AG04450 (cell line): Measurements from ENCODE around the gene OAF. TPM values are rescaled to one million over a fixed set of nuclear protein-coding genes. Genes with fewer than 3 reads are reported as not detected.

Source experiments
- CTCF ChIA-PET: fragments of 300-600, 350-600 bp; formaldehyde crosslinking; extraction: SDS; loops from one replicate; lab custom pipeline; 2022; ENCODE audit warnings: antibody characterized with exemption, inconsistent platforms; lab: Charles Lee
- POLR2A ChIA-PET: fragments of 350-600 bp; formaldehyde crosslinking; extraction: SDS; loops from one replicate; lab custom pipeline; 2021; ENCODE audit warnings: antibody characterized with exemption, inconsistent platforms; lab: Yijun Ruan, JAX
- DNase-seq: peaks from one replicate; pipeline ENCODE4 v3.0.0-alpha.2; 2011; ENCODE audit warnings: low read depth, low spot score
- H3K27ac ChIP-seq: one replicate; pipeline ENCODE4 v1.5.1; 2012; ENCODE audit warnings: low read depth, low read length, control low read depth
- H3K27me3 ChIP-seq: one replicate; pipeline ENCODE4 v1.6.0; 2012; ENCODE audit warnings: low read length; ENCODE audit not compliant: control insufficient read depth, insufficient read depth
- H3K4me3 ChIP-seq: 2 replicates; pipeline ENCODE4 v1.5.1; 2011; ENCODE audit warnings: mild to moderate bottlenecking, low read depth, low read length, control low read depth
- H3K9me3 ChIP-seq: 2 replicates; pipeline ENCODE4 v1.5.1; 2012; ENCODE audit warnings: low read length; ENCODE audit not compliant: control insufficient read depth, insufficient read depth
- CTCF ChIP-seq: IDR thresholded peaks from 2 replicates; pipeline ENCODE4 v1.5.1; 2011; ENCODE audit warnings: low read depth, low read length, control low read depth, inconsistent platforms
- polyA plus RNA-seq: library from polyadenylated mRNA; depleted of rRNA; stranded (reverse); fragments of >200 nt; gene quantifications from 2 replicates; pipeline ENCODE4 v1.2.3, GENCODE V29; 2011

OAF gene
- polyA plus RNA-seq, 1 experiment, result 26.6 TPM

- CTCF ChIA-PET, result no interaction called here
Measured at GRCh38 chr11:120219232-120219937, 8.6 kb downstream of the OAF start.

DNA sequence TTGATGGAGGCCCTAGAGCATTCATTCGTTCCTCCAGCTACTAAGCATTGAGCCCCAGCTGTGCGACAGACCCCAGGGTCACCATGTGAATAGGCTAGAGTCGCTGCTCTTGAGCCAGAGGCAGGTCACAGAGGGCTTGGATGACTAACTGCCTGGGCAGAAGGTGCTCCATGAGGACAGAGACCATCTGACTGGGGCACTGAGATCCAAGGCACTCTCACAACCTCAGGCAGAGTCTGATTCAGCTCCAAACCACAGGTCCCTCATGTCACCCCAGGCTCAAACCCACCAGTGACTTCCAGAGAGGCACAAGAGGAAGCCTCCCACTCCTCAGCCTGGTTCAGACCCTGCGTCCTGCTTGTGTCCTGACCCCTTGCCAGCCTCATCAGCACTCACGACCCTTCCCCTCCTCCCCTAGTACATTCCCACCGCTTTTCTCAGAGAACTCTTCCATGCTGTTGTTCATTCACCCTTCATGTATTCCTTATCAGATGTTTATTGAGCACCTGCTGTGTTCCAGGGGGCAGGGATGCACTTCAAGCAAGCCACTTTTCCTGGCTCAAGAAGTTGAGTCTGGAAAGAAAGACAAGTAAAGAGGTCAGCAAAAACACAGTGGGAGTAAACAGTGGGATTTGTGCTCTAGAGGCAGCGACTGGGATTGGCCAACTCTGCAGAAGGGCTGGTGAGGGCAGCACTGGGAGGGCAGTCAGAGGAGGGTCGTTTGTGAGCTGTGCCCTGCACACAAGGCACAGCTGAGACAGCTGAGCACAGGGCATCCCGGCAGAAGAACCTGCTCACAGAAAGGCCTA, 9.3 kb downstream of the OAF start:
- Histone ChIP-seq H3K9me3 (no peaks in the 10 kb centered on the region), H3K27me3 (no peaks in the 10 kb centered on the region), H3K27ac (no peak overlapping the region), H3K4me3 (no peak overlapping the region)
- CTCF ChIA-PET, result no interaction called here
- TF ChIP-seq CTCF, result no peak
- DNase-seq, result no peak
- POLR2A ChIA-PET, result no interaction called here

More at GRCh38 chr11:120219232-120219937, 8.6 kb downstream of the OAF start:
- Histone ChIP-seq H3K9me3 (no peaks in the 10 kb centered on the region), H3K27ac (no peak overlapping the region), H3K4me3 (no peak overlapping the region), H3K27me3 (no peaks in the 10 kb centered on the region)
- POLR2A ChIA-PET, result no interaction called here
- no peak for DNase-seq
- TF ChIP-seq CTCF, result no peak

- TF ChIP-seq CTCF, result no peak
- Histone ChIP-seq H3K27me3 (no peaks in the 10 kb centered on the region), H3K9me3 (no peaks in the 10 kb centered on the region), H3K4me3 (no peak overlapping the region), H3K27ac (no peak overlapping the region)
- ChIA-PET POLR2A (no interaction called here), CTCF (no interaction called here)
- DNase-seq, result no peak
Measured at GRCh38 chr11:120220747-120221037, 9.9 kb downstream of the OAF start.

GRCh38 chr11:120221115-120221752, 10.4 kb downstream of the OAF start:
- DNase-seq, result no peak
- no peak overlapping the region for H3K27ac ChIP-seq
- no peaks in the 10 kb centered on the region for H3K27me3 ChIP-seq
- no peak overlapping the region for H3K4me3 ChIP-seq
- TF ChIP-seq CTCF, result no peak
- no peaks in the 10 kb centered on the region for H3K9me3 ChIP-seq
- POLR2A ChIA-PET, result no interaction called here
- CTCF ChIA-PET, result no interaction called here

GRCh38 chr11:120222916-120223315, 12.1 kb downstream of the OAF start:
- POLR2A ChIA-PET, result no interaction called here
- Histone ChIP-seq H3K4me3 (no peak overlapping the region), H3K9me3 (no peaks in the 10 kb centered on the region), H3K27me3 (no peaks in the 10 kb centered on the region), H3K27ac (no peak overlapping the region)
- TF ChIP-seq CTCF, result no peak
- no peak for DNase-seq
- CTCF ChIA-PET, result interaction anchor here (1.0 to 1.4 kb wide), 4 partner anchors 11 to 54 kb away, joined by 4 to 5 read pairs (median 4); no protein-coding TSS in a partner anchor
